DOHH2 (cell line): ENCODE data around the gene MS4A15.

Experiments
- H3F3A ChIP-seq: fragments of 200-600 bp; sonication (generic), shearing (Covaris generic); 2 replicates; pipeline ENCODE4 v1.6.0; 2016; ENCODE audit warnings: antibody characterized with exemption, mild to moderate bottlenecking; ENCODE audit not compliant: control insufficient read depth, insufficient read depth
- H3K27ac ChIP-seq: fragments of 200-600 bp; sonication (generic); 2 replicates; pipeline ENCODE4 v1.5.1; 2014; ENCODE audit warnings: low read depth, mild to moderate bottlenecking, low read length, moderate library complexity
- H3K27me3 ChIP-seq: fragments of 200-600 bp; sonication (generic); 2 replicates; pipeline ENCODE4 v1.6.1; 2014; ENCODE audit warnings: mild to moderate bottlenecking, low read length, mixed read lengths; ENCODE audit not compliant: control insufficient read depth
- H3K36me3 ChIP-seq: fragments of 200-600 bp; sonication (generic); 2 replicates; pipeline ENCODE4 v1.6.1; 2014; ENCODE audit warnings: mild to moderate bottlenecking, low read length, moderate library complexity, mixed read lengths; ENCODE audit not compliant: control insufficient read depth
- H3K4me1 ChIP-seq: fragments of 200-600 bp; sonication (generic); 2 replicates; pipeline ENCODE4 v1.6.1; 2014; ENCODE audit warnings: mild to moderate bottlenecking, low read length, mixed read lengths; ENCODE audit not compliant: control insufficient read depth
- H3K4me2 ChIP-seq: fragments of 200-600 bp; sonication (generic); 2 replicates; pipeline ENCODE4 v1.6.0; 2014; ENCODE audit warnings: mild to moderate bottlenecking, low read length, moderate library complexity
- H3K4me3 ChIP-seq: fragments of 200-600 bp; sonication (generic); 2 replicates; pipeline ENCODE4 v1.5.1; 2014; ENCODE audit warnings: mild to moderate bottlenecking, low read length, mixed read lengths
- H3K79me2 ChIP-seq: fragments of 200-600 bp; sonication (generic); 2 replicates; pipeline ENCODE4 v1.6.1; 2014; ENCODE audit warnings: mild to moderate bottlenecking, low read length, mixed read lengths; ENCODE audit not compliant: control insufficient read depth
- H3K9me2 ChIP-seq: fragments of 200-600 bp; sonication (generic); replicated peaks from 2 replicates; pipeline ENCODE4 v1.6.1; 2014; ENCODE audit warnings: mild to moderate bottlenecking, low read length, mixed read lengths; ENCODE audit not compliant: control insufficient read depth
- H3K9me3 ChIP-seq: fragments of 200-600 bp; sonication (generic); 2 replicates; pipeline ENCODE4 v1.6.1; 2014; ENCODE audit warnings: antibody characterized with exemption, low read length, mixed read lengths; ENCODE audit not compliant: control insufficient read depth, insufficient read depth
- H4K20me1 ChIP-seq: fragments of 200-600 bp; sonication (generic); 2 replicates; pipeline ENCODE4 v1.6.0; 2014; ENCODE audit warnings: low read depth, mild to moderate bottlenecking, antibody characterized with exemption, low read length, moderate library complexity; ENCODE audit not compliant: control insufficient read depth, insufficient read depth
- EZH2phosphoT487 ChIP-seq: fragments of 200-600 bp; sonication (generic); IDR thresholded peaks from 2 replicates; pipeline ENCODE4 v1.6.1; 2017; ENCODE audit warnings: borderline replicate concordance, mild to moderate bottlenecking, antibody characterized with exemption, low read length, moderate library complexity, mixed read lengths
- TF ChIP-seq, protein P1 (sequence below): fragments of 200-600 bp; sonication (generic); IDR thresholded peaks from one replicate; pipeline ENCODE4 v1.5.1; 2014; ENCODE audit warnings: antibody characterized with exemption, mild to moderate bottlenecking, low read depth, low read length; ENCODE audit not compliant: poor library complexity, severe bottlenecking

The MS4A15 gene

DNA sequence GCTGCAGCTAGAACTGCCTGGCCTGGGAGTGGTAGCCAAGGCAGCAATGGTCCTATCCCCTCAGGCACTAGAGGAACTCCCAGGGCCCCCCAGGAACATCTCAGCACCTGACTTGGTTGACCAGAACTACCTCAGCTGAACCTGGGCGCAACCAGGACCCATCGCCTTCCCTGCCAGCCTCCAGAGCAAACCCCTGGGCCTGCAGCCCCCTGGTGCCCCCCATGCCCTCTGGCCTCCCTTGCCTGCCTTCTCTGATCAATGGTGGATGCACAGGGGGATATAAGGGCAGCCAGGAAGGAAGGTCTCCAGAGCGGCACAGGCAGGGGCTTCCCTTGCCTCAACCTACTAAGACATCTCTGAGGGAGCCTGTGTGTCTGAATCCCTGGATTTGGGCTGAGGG lies 42.0 kb downstream of the MS4A15 start:
- H3K4me3 ChIP-seq: no peak overlapping the region
- no peaks in the 10 kb centered on the region for H3F3A ChIP-seq
- peaks cover 5% of the 10 kb centered on the region; the same call in 1 of the 2 replicates for H3K27me3 ChIP-seq
- H3K9me2 ChIP-seq: no peaks in the 10 kb centered on the region
- H3K27ac ChIP-seq: no peak overlapping the region
- no peaks in the 10 kb centered on the region for H3K9me3 ChIP-seq
- H3K79me2 ChIP-seq: no peaks in the 10 kb centered on the region
- no peaks in the 10 kb centered on the region for H4K20me1 ChIP-seq
- TF ChIP-seq, protein P1, sequence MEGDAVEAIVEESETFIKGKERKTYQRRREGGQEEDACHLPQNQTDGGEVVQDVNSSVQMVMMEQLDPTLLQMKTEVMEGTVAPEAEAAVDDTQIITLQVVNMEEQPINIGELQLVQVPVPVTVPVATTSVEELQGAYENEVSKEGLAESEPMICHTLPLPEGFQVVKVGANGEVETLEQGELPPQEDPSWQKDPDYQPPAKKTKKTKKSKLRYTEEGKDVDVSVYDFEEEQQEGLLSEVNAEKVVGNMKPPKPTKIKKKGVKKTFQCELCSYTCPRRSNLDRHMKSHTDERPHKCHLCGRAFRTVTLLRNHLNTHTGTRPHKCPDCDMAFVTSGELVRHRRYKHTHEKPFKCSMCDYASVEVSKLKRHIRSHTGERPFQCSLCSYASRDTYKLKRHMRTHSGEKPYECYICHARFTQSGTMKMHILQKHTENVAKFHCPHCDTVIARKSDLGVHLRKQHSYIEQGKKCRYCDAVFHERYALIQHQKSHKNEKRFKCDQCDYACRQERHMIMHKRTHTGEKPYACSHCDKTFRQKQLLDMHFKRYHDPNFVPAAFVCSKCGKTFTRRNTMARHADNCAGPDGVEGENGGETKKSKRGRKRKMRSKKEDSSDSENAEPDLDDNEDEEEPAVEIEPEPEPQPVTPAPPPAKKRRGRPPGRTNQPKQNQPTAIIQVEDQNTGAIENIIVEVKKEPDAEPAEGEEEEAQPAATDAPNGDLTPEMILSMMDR: no peak
- TF ChIP-seq EZH2phosphoT487: no peak
- no peak overlapping the region for H3K4me2 ChIP-seq
- no peaks in the 10 kb centered on the region for H3K4me1 ChIP-seq
- H3K36me3 ChIP-seq: no peaks in the 10 kb centered on the region

- no peaks in the 10 kb centered on the region for H3K4me1 ChIP-seq
- TF ChIP-seq, protein P1: no peak
- TF ChIP-seq EZH2phosphoT487: no peak
- H3K9me2 ChIP-seq: no peaks in the 10 kb centered on the region
- H3K4me2 ChIP-seq: no peak overlapping the region
- no peaks in the 10 kb centered on the region for H3K9me3 ChIP-seq
- H3K27ac ChIP-seq: no peak overlapping the region
- no peak overlapping the region for H3K4me3 ChIP-seq
- H3K27me3 ChIP-seq: peaks cover 5% of the 10 kb centered on the region; the same call in 1 of the 2 replicates
- H3F3A ChIP-seq: no peaks in the 10 kb centered on the region
- no peaks in the 10 kb centered on the region for H4K20me1 ChIP-seq
- no peaks in the 10 kb centered on the region for H3K79me2 ChIP-seq
- no peaks in the 10 kb centered on the region for H3K36me3 ChIP-seq
Observed at GRCh38 chr11:60801194-60801593, 44.5 kb downstream of the MS4A15 start.

DNA sequence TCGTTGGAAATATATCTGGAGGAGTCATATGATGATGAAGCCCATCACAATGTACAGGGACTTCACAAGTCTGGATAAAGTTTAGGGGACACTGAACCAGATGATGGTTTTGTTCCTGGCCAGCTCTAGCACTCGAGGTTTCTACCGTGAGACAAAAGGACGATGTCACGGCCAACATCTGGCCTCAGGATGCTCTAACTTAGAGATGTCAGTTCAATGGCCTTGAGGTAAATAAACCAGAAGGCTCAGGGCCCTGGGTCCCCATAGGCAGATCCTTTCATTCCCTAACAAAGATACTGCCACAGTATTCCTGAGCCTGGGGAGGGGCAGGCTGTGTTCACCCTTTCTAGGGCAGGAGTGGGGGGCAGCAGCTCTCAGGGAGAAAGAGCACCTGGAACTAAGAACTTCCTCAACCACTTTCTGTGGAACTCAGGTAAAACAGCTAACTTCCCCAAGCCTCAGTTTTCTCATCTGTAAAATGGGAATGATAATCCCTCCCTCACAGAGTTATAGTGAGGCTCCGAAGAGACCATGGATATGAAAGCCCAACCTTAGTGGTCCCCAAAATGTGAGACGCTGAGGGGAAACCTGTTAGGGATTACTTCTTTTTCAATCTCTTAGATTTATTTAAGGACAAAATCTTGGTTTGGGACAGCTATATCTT lies 46.7 kb downstream of the MS4A15 start:
- Histone ChIP-seq H3K27me3 (peaks cover 5% of the 10 kb centered on the region; the same call in 1 of the 2 replicates), H3K9me2 (no peaks in the 10 kb centered on the region), H3K4me3 (no peak overlapping the region), H3K36me3 (no peaks in the 10 kb centered on the region), H3K4me2 (no peak overlapping the region), H3K9me3 (no peaks in the 10 kb centered on the region), H4K20me1 (no peaks in the 10 kb centered on the region), H3F3A (no peaks in the 10 kb centered on the region), H3K27ac (no peak overlapping the region), H3K79me2 (no peaks in the 10 kb centered on the region), H3K4me1 (no peaks in the 10 kb centered on the region)
- TF ChIP-seq, protein P1: no peak
